ENCODE results near the gene PER3. TPM values are rescaled to one million over a fixed set of nuclear protein-coding genes. Genes with fewer than 3 reads are reported as not detected.
"Not testable (repeated sequence)": the region's sequence is repeated elsewhere in the genome, so short reads cannot be mapped to it uniquely, and the experiment has no call there.

The PER3 gene
- polyA plus RNA-seq, 3 donors from 2014 or later, result 1.7 to 4.7 (median 3.5) TPM

DNA sequence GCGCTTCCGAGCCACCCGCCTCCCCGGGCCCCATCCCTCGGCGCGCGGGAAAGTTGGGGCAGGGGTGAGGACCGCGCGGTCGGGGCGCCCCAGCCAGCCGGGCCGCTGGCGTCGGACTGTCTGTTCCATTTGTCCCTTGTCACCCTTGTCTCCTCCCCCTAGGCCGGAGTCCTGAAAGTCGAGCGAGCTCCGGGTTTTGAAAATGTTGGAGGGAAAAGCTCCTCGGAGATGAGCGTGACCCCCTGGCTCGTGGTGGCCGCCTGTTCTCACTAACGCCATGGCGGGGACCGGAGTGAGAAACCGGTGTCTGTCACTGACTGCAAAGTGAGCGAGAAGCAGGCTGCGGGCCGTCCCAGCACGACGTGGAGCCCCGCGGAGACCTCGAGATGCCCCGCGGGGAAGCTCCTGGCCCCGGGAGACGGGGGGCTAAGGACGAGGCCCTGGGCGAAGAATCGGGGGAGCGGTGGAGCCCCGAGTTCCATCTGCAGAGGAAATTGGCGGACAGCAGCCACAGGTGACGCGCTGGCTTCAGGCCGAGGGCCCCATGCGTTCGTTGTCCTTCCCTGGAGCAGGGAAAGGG, 491 bp downstream of the PER3 start:
- H3K27me3 Mint-ChIP-seq (ENCODE audit: low read depth in 3 of 3), result peaks cover 0 to 8% (median 0%) of the 10 kb centered on the region in 3 donors
- no peak for DNase-seq
- peak overlapping the region; percentile 38 to 67 (median 61) for H3K4me3 Mint-ChIP-seq
- H3K27ac Mint-ChIP-seq, result peak overlapping the region; percentile 17 to 80 (median 70)
- no peaks in the 10 kb centered on the region for H3K9me3 Mint-ChIP-seq
- peaks cover 29 to 34% of the 10 kb centered on the region in 2 donors for H3K4me1 Mint-ChIP-seq
- peaks cover 9 to 21% (median 16%) of the 10 kb centered on the region in 3 donors for H3K36me3 Mint-ChIP-seq

GRCh38 chr1:7785108-7785507, 1.0 kb downstream of the PER3 start:
- Mint-ChIP-seq H3K9me3 (peaks cover 0 to under 1% (median 0%) of the 10 kb centered on the region in 6 donors), H3K36me3 (peaks cover 13 to 27% (median 21%) of the 10 kb centered on the region in 3 donors), H3K27me3 (ENCODE audit: low read depth in 3 of 3) (peaks cover 0 to 9% (median 0%) of the 10 kb centered on the region in 3 donors), H3K4me3 (peak overlapping the region; percentile 38 to 67 (median 61)), H3K27ac (peak overlapping the region in 5 of 6 donors; percentile 48 to 80 (median 70)), H3K4me1 (peaks cover 29 to 34% of the 10 kb centered on the region in 2 donors)
- DNase-seq, result no peak

- peaks cover 0 to 7% (median 0%) of the 10 kb centered on the region in 3 donors for H3K27me3 Mint-ChIP-seq (ENCODE audit: low read depth in 3 of 3)
- no peak for DNase-seq
- H3K9me3 Mint-ChIP-seq, result peaks cover 3 to 8% (median 5%) of the 10 kb centered on the region in 6 donors
- no peak overlapping the region for H3K4me3 Mint-ChIP-seq
- H3K36me3 Mint-ChIP-seq, result peaks cover 23 to 40% (median 35%) of the 10 kb centered on the region in 3 donors
- H3K4me1 Mint-ChIP-seq, result peaks cover 17 to 20% of the 10 kb centered on the region in 2 donors
- H3K27ac Mint-ChIP-seq, result no peak overlapping the region
Measured at GRCh38 chr1:7786795-7787194, 2.7 kb downstream of the PER3 start.

GRCh38 chr1:7789828-7790227, 5.7 kb downstream of the PER3 start:
- Mint-ChIP-seq H3K9me3 (peaks cover 3 to 9% (median 5%) of the 10 kb centered on the region in 6 donors), H3K36me3 (peaks cover 32 to 47% (median 44%) of the 10 kb centered on the region in 3 donors), H3K4me1 (peaks cover 4 to 5% of the 10 kb centered on the region in 2 donors), H3K4me3 (no peak overlapping the region), H3K27ac (no peak overlapping the region), H3K27me3 (ENCODE audit: low read depth in 3 of 3) (peaks cover 0 to 6% (median 2%) of the 10 kb centered on the region in 3 donors)
- no peak for DNase-seq

GRCh38 chr1:7791027-7791426, 6.9 kb downstream of the PER3 start:
- H3K9me3 Mint-ChIP-seq; H3K27ac Mint-ChIP-seq; DNase-seq; H3K4me1 Mint-ChIP-seq; H3K4me3 Mint-ChIP-seq; H3K27me3 Mint-ChIP-seq (ENCODE audit: low read depth in 3 of 3): not testable (repeated sequence)
- peaks cover 34 to 51% (median 46%) of the 10 kb centered on the region in 3 donors for H3K36me3 Mint-ChIP-seq

GRCh38 chr1:7795406-7795805, 11.3 kb downstream of the PER3 start:
- H3K4me3 Mint-ChIP-seq, result no peak overlapping the region
- peaks cover 21 to 41% (median 29%) of the 10 kb centered on the region in 3 donors for H3K36me3 Mint-ChIP-seq
- H3K9me3 Mint-ChIP-seq, result peaks cover 3 to 7% (median 5%) of the 10 kb centered on the region in 6 donors
- H3K27me3 Mint-ChIP-seq (ENCODE audit: low read depth in 3 of 3), result peaks cover 0 to 2% (median 0%) of the 10 kb centered on the region in 3 donors
- peak overlapping the region in 2 of 6 donors; percentile 1 for H3K27ac Mint-ChIP-seq
- peaks cover 0 to 2% of the 10 kb centered on the region in 2 donors for H3K4me1 Mint-ChIP-seq
- no peak for DNase-seq

DNA sequence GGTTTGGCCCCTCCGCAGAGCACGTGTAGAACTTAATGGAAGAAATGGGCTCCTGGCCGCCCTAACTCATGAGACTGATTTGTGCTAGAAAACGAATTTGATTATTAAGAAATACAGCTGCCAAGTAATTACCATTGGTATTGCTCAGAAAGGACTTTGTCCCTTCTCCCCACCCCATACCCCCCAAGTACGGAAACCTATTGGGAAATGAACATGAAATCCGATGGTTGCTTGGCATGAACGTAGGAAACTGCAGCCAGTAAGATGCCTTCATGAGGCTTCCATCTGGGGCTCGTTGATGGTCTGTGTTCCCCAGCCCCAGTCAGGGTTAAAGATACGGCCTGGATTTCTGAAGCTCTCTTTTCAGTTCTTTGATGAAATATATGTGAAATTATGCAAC, 21.4 kb downstream of the PER3 start:
- H3K27me3 Mint-ChIP-seq (ENCODE audit: low read depth in 3 of 3), result peaks cover 0 to 2% (median 0%) of the 10 kb centered on the region in 3 donors
- DNase-seq, result no peak

DNA sequence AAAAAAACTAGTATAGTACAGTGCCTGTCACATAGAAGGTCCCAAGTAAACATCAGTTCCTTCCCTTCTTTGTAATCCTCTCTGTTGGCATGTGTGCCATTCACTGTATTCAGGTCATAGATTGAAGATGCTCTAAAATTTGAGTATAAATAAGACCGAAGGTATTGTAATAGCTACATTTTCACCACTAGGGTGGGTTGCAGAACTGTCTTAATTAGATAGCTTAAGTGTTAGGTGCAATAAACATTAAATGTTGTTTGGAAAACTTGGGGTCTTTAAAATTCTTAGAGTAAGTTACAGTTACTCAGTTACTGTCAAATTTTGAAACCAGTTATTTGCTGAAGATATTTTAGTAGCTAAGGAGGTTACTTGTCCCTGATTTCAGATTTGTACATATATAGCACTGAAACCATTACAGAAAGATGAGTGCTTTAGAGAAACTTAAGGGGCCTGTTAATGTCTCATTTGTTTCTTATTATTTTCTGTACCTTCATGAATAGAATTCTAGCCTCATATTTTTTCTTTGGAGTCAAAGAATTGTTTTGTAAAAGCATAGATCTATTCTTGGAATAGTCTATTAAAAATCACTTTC, 24.3 kb downstream of the PER3 start:
- no peak overlapping the region for H3K27ac Mint-ChIP-seq
- peaks cover 15 to 40% (median 27%) of the 10 kb centered on the region in 3 donors for H3K36me3 Mint-ChIP-seq
- DNase-seq, result peak; percentile 22 to 43 (median 42)

More for the DNA sequence above, 21.4 kb downstream of the PER3 start:
- no peak overlapping the region for H3K27ac Mint-ChIP-seq
- H3K4me3 Mint-ChIP-seq, result no peak overlapping the region
- no peaks in the 10 kb centered on the region for H3K9me3 Mint-ChIP-seq
- peaks cover 10 to 22% (median 11%) of the 10 kb centered on the region in 3 donors for H3K36me3 Mint-ChIP-seq
- H3K4me1 Mint-ChIP-seq, result peaks cover 0 to 1% of the 10 kb centered on the region in 2 donors

DNA sequence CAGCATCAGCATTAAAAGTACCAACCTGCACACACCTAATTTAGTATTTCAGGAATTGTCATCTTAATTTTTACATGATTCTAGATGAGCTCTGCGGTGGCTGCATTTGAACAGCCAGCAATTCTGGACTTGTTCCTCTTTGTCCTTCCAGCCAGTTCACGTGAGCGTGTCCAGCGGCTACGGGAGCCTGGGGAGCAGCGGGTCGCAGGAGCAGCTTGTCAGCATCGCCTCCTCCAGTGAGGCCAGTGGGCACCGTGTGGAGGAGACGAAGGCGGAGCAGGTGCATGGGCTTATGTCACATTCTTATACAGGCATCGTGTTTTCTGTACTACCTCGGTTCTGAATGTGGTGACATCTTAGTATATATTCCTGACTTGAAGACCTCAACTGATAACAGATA, 25.7 kb downstream of the PER3 start:
- no peak overlapping the region for H3K4me3 Mint-ChIP-seq
- peaks cover 26 to 45% (median 35%) of the 10 kb centered on the region in 3 donors for H3K36me3 Mint-ChIP-seq
- H3K9me3 Mint-ChIP-seq, result peaks cover 9 to 17% (median 16%) of the 10 kb centered on the region in 6 donors
- no peaks in the 10 kb centered on the region for H3K27me3 Mint-ChIP-seq (ENCODE audit: low read depth in 3 of 3)
- H3K27ac Mint-ChIP-seq, result no peak overlapping the region
- DNase-seq, result no peak
- H3K4me1 Mint-ChIP-seq, result peaks cover 0 to 1% of the 10 kb centered on the region in 2 donors

More for the DNA sequence above, 24.3 kb downstream of the PER3 start:
- peaks cover 0 to 1% of the 10 kb centered on the region in 2 donors for H3K4me1 Mint-ChIP-seq
- no peak overlapping the region for H3K4me3 Mint-ChIP-seq
- peaks cover 5 to 6% (median 6%) of the 10 kb centered on the region in 6 donors for H3K9me3 Mint-ChIP-seq
- H3K27me3 Mint-ChIP-seq (ENCODE audit: low read depth in 3 of 3), result no peaks in the 10 kb centered on the region

GRCh38 chr1:7810395-7810794, 26.3 kb downstream of the PER3 start:
- peaks cover 0 to 1% of the 10 kb centered on the region in 2 donors for H3K4me1 Mint-ChIP-seq
- no peak for DNase-seq
- no peak overlapping the region for H3K27ac Mint-ChIP-seq
- no peak overlapping the region for H3K4me3 Mint-ChIP-seq
- H3K27me3 Mint-ChIP-seq (ENCODE audit: low read depth in 3 of 3), result no peaks in the 10 kb centered on the region
- peaks cover 21 to 43% (median 30%) of the 10 kb centered on the region in 3 donors for H3K36me3 Mint-ChIP-seq
- peaks cover 9 to 17% (median 16%) of the 10 kb centered on the region in 6 donors for H3K9me3 Mint-ChIP-seq

- Mint-ChIP-seq H3K4me3 (no peak overlapping the region), H3K4me1 (peaks cover 0 to 1% of the 10 kb centered on the region in 2 donors), H3K36me3 (peaks cover 18 to 43% (median 30%) of the 10 kb centered on the region in 3 donors), H3K27me3 (ENCODE audit: low read depth in 3 of 3) (no peaks in the 10 kb centered on the region), H3K9me3 (peaks cover 9 to 17% (median 16%) of the 10 kb centered on the region in 6 donors), H3K27ac (peak overlapping the region in 1 of 6 donors; percentile 65)
- DNase-seq, result no peak
Measured at GRCh38 chr1:7811476-7811875, 27.4 kb downstream of the PER3 start.

GRCh38 chr1:7813677-7814373, 29.7 kb downstream of the PER3 start:
- Mint-ChIP-seq H3K9me3 (peaks cover 9 to 17% (median 16%) of the 10 kb centered on the region in 6 donors), H3K36me3 (peaks cover 18 to 41% (median 30%) of the 10 kb centered on the region in 3 donors), H3K27me3 (ENCODE audit: low read depth in 3 of 3) (no peaks in the 10 kb centered on the region), H3K27ac (no peak overlapping the region), H3K4me1 (no peaks in the 10 kb centered on the region), H3K4me3 (no peak overlapping the region)
- no peak for DNase-seq

DNA sequence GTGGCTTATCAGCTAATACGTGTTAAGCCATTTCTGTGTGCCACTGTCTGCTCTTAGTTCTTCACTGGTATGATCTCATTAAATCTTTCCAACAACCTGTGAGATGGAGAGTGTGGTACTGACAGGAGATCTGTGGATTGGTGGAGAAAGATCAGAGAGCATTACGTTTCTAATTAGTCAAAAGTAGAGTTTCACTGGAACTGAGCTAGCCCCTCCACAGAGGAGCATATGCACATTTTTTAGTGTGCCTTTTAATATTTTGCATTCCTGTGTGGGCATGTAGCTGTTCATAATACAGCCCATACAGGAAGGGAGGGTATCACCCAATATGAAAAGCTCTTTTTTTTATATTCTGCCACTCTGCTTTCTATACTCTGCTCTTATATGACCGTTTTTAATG, 37.2 kb downstream of the PER3 start:
- no peak for DNase-seq
- Mint-ChIP-seq H3K9me3 (no peaks in the 10 kb centered on the region), H3K27ac (no peak overlapping the region), H3K4me3 (no peak overlapping the region), H3K36me3 (peaks cover 12 to 45% (median 36%) of the 10 kb centered on the region in 3 donors), H3K4me1 (peaks cover 0 to under 1% of the 10 kb centered on the region in 2 donors), H3K27me3 (ENCODE audit: low read depth in 3 of 3) (peaks cover 0 to 2% (median 0%) of the 10 kb centered on the region in 3 donors)

Data from immature natural killer cell (primary cell).